OCI-M1 (cell line): ENCODE measurements around the gene ESR1.
A peak's percentile ranks its signal among the peaks of the same experiment; 100 is the strongest.
"Not testable (repeated sequence)": the region's sequence is repeated elsewhere in the genome, so short reads cannot be mapped to it uniquely, and the experiment has no call there.

Experiments used
- DNase-seq: peaks from one replicate; lab custom pipeline; 2025; lab: John Stamatoyannopoulos, UW

ESR1 gene

GRCh38 chr6:151813858-151814257 lies 6.4 kb downstream of the ESR1 start:
- no peak for DNase-seq

GRCh38 chr6:151814614-151815013 lies 7.1 kb downstream of the ESR1 start:
- DNase-seq: no peak

GRCh38 chr6:151822252-151823111 lies 15.0 kb downstream of the ESR1 start:
- no peak for DNase-seq

GRCh38 chr6:151826517-151827142 lies 19.1 kb downstream of the ESR1 start:
- no peak for DNase-seq

GRCh38 chr6:151832710-151833109 lies 25.2 kb downstream of the ESR1 start:
- no peak for DNase-seq

DNA sequence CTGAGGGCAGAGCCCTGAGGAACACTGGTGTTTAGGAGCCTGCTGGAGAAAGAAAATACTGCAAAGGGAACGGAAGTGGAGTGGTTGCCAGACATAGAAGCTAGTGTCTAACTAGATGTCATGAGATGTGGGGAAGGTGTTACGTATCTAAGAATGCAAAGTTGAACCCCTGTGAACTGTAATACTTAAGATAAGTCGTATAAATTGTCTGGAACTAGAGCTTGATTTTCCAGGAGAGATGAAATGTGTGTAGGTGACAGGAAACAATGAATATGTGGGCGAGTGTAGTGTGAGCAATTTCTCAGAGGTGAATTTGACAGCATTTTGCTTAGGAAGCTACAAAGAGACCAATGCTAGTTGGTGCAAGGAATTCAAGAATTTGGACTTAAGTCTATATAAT lies 27.9 kb downstream of the ESR1 start:
- DNase-seq: no peak

DNA sequence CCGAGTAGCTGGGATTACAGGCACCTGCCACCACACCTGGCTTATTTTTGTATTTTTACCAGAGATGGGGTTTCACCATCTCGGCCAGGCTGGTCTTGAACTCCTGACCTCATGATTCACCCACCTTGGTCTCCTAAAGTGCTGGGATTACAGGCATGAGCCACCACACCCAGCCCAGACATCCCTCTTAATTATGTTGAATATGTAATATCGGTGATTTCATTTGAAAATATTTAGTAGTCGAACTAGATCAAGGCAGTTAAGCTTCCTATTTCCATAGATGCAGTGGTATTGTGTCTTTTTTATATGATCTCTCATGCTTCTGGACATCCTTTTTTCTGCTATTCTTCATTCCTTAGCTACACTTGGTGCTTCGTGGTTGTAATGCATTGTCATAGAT lies 29.7 kb downstream of the ESR1 start:
- DNase-seq: no peak

GRCh38 chr6:151842816-151843215 lies 35.3 kb downstream of the ESR1 start:
- no peak for DNase-seq

GRCh38 chr6:151847064-151847463 lies 39.6 kb downstream of the ESR1 start:
- DNase-seq: peak; percentile 58

GRCh38 chr6:151850479-151851003 lies 43.1 kb downstream of the ESR1 start:
- no peak for DNase-seq

DNA sequence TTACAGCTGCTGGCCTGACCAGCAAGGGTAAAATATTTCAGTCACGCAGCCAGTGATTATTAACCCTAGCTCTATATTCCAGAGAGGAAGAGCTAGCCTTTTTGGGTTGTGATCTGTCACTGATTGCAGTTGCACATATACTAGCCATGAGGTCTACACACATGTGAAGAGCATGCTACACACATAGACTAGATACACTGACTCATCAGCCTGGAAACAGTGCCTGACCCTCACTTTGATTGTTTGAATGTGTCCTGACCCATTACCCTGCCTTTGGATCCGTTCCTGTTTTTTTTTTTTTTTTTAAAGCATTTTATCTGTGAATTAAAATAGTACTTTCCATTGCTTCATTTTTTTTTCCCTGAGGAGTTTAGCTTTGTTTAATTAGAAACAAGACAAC lies 50.8 kb downstream of the ESR1 start:
- DNase-seq: no peak

DNA sequence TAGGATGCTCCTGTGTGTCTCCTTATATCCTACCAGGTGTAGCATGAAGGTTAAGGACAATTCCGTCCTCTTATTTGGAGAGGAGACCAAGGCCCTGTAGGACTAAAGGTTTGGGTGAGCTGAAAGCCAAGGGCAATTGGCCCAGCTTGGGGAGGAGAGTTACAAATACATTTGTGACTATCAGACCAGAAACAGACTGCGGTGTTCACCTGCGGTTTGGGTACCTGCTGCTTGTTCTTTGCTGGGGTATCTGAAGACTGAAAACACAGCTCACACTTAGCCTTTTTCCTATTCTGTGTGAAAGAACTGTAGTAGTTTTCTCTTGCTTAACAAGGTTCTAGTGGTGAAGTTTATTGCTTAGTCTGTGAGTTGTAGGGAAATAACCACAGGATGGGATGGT lies 55.0 kb downstream of the ESR1 start:
- DNase-seq: no peak

DNA sequence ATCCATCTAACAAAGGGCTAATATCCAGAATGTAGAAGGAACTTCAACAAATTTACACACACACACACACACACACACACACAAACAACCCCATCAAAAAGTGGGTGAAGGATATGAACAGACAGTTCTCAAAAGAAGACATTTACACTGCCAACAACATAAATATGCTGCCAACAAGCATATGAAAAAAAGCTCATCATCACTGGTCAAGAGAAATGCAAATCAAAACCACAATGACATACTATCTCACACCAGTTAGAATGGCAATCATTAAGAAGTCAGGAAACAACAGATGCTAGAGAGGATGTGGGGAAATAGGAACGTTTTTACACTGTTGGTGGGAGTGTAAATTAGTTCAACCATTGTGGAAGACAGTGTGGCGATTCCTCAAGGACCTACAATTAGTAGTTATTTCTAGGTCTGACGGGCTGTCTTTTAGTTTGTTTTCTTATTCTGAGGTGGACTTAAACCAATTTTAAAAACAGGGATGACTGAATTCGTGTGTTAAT lies 59.9 kb downstream of the ESR1 start:
- DNase-seq: not testable (repeated sequence)

DNA sequence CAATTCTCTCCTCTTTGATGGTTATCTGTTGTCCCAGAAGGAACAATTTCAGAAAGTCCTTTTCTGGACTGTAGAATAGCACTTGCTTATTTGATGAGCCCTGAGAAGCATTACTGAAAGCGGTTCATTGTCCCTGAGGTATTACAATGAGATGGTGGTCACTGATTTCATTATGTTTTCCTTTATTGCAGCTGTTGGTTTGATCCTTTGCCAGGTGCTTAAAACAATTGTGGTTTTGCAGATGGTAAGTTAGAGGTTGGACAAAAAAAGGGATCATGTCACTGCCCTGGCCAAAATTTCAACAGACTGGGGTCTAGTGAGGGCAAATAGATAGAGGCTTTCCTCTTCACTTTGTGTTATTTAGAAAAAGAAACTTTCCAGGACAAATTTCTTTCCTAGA lies 61.9 kb downstream of the ESR1 start:
- no peak for DNase-seq

GRCh38 chr6:151869787-151870186 lies 62.3 kb downstream of the ESR1 start:
- no peak for DNase-seq

GRCh38 chr6:151870375-151870774 lies 62.9 kb downstream of the ESR1 start:
- DNase-seq: no peak

- no peak for DNase-seq
These were observed 68.0 kb downstream of the ESR1 start for GRCh38 chr6:151875524-151875923.

GRCh38 chr6:151876122-151876521 lies 68.6 kb downstream of the ESR1 start:
- DNase-seq: no peak

GRCh38 chr6:151877458-151877857 lies 70.0 kb downstream of the ESR1 start:
- DNase-seq: no peak

DNA sequence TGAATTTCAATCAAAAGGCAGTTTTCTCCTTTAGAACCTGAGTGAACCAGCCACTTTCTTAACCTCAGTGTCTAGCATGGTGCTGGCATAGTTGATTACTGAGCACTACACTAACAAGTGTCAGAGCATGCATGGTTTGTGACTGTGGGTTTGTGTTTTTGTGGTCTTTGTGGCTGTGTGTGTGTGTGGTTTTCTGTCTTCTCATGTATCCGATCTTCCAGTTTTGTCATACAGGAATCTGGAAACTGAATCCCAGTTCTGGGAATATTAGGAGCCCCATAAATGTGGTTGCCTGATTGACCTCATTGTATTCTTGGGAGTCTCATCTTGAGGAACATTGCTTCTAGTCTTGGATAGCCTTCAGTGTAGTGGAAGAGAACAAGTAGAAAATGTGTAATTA lies 73.7 kb downstream of the ESR1 start:
- no peak for DNase-seq

- no peak for DNase-seq
These were observed 74.7 kb downstream of the ESR1 start for GRCh38 chr6:151882206-151882605.

GRCh38 chr6:151885234-151885633 lies 77.8 kb downstream of the ESR1 start:
- DNase-seq: no peak

- no peak for DNase-seq
These were observed 84.0 kb downstream of the ESR1 start for GRCh38 chr6:151891524-151891923.
